BLaER1 (cell line): Measurements from ENCODE around the gene MAP3K3.

Experiments
- H3K27ac ChIP-seq: shearing (Covaris generic); formaldehyde crosslinking; 2 replicates; pipeline ENCODE4 v1.8.1; 2022
- H3K27me3 ChIP-seq: shearing (Covaris generic); formaldehyde crosslinking; 2 replicates; pipeline ENCODE4 v1.8.1; 2022
- H3K36me3 ChIP-seq: shearing (Covaris generic); formaldehyde crosslinking; 2 replicates; pipeline ENCODE4 v1.8.1; 2022
- H3K4me1 ChIP-seq: shearing (Covaris generic); formaldehyde crosslinking; 2 replicates; pipeline ENCODE4 v1.8.1; 2022
- H3K4me2 ChIP-seq: shearing (Covaris generic); formaldehyde crosslinking; 2 replicates; pipeline ENCODE4 v1.8.1; 2022
- H3K4me3 ChIP-seq: shearing (Covaris generic); formaldehyde crosslinking; 2 replicates; pipeline ENCODE4 v1.8.1; 2022
- H3K9ac ChIP-seq: shearing (Covaris generic); formaldehyde crosslinking; 2 replicates; pipeline ENCODE4 v1.8.1; 2022
- H3K9me3 ChIP-seq: shearing (Covaris generic); formaldehyde crosslinking; 2 replicates; pipeline ENCODE4 v1.8.1; 2022
- H4K20me1 ChIP-seq: shearing (Covaris generic); formaldehyde crosslinking; 2 replicates; pipeline ENCODE4 v1.8.1; 2022
- Cebpa-rat ChIP-seq: shearing (Covaris generic); IDR thresholded peaks from 2 replicates; pipeline ENCODE4 v1.8.1; 2022

MAP3K3 gene

DNA sequence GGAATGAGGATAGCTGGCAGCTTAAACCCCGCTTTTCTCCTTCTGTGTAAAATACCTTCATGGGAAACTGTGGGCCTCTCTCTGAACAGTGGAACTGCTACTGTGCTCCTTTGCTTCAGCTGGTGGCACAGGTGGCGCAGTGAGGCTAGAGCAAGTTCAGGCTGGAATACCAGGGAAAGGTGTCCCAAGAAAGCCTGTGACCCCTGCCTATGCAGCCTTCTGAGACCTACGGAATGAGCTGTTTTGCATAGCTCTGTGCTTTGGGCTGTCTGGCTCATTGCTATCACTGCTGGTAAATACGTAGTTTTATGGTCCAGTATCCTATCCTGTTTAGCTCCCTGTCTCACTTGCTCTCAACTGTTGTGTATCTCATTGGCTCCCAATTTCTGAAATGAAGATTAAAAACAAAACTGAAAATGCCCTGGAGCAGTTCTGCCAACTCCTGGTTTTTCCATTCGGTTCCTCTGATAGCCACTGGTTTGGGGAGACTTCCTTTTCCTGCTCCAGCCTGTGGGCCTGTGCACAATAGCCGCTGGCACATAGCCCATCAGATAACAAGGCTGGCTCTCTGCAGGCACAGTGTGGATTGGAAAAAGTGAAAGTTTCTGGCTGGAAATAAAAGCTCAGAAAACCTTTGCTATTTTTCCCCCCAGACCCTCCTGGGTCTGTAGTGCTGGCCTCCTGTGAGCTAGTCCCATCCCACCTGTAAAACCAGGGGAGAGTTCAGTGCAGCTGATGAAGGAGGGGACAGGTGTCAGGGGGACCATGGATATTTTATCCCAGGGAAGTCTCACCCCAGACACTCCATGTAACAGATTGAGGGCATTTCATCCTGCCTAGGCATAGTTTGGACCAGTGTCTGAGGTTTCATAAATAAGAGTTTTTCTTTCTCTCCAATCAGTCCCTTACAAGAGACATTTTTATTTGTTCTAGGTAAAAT, 53.7 kb downstream of the MAP3K3 start:
- Histone ChIP-seq H3K27me3 (no peaks in the 10 kb centered on the region), H3K27ac (no peak overlapping the region), H4K20me1 (peaks cover 16% of the 10 kb centered on the region; the same call in 1 of the 2 replicates), H3K4me1 (no peaks in the 10 kb centered on the region), H3K9ac (no peak overlapping the region), H3K36me3 (peaks cover 90% of the 10 kb centered on the region), H3K9me3 (no peaks in the 10 kb centered on the region), H3K4me3 (no peak overlapping the region), H3K4me2 (no peak overlapping the region)
- TF ChIP-seq Cebpa-rat = no peak

DNA sequence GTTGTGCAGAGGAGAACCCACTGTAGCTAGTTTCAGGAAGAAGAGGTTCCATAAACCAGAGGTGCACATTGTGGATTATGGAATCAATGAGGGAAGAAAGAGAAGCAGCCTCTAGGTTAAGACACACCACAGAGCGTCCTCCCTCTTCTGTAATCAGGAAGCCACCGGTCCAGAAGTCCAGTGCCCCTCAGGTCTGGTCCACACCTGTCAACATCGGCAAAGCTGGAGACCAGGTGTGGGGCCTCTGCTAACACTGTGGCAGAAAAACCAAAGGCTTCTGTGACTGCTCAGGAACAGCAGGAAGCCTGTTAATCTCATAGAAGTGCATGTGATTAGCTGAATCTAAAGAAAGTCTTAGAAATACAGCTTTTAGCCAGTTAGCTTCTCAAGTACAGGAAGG, 54.4 kb downstream of the MAP3K3 start:
- no peak overlapping the region for H3K4me2 ChIP-seq
- H3K4me3 ChIP-seq = no peak overlapping the region
- H3K27me3 ChIP-seq = no peaks in the 10 kb centered on the region
- no peaks in the 10 kb centered on the region for H3K4me1 ChIP-seq
- H4K20me1 ChIP-seq = peaks cover 16% of the 10 kb centered on the region; the same call in 1 of the 2 replicates
- TF ChIP-seq Cebpa-rat = no peak
- H3K27ac ChIP-seq = no peak overlapping the region
- peaks cover 1% of the 10 kb centered on the region; the same call in 1 of the 2 replicates for H3K9me3 ChIP-seq
- H3K36me3 ChIP-seq = peaks cover 91% of the 10 kb centered on the region
- H3K9ac ChIP-seq = no peak overlapping the region

DNA sequence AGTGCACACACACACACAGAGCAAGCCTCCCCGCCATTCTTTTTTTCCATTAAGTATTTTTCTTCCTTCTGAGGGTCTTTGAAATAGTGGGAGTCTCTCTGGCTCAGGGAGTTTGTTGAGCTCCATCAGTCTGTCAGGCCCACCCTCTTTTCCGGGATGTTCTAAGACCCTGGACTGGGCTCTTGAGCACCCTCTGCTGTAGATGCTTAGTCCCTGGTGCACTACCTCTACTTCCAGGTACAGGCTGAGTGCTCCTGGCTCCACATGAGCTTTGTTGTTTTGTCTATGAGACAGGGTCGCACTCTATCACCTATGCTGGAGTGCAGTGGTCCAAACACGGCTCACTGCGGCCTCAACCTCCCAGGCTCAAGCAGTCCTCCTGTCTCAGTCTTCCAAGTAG, 57.0 kb downstream of the MAP3K3 start:
- H3K27me3 ChIP-seq = no peaks in the 10 kb centered on the region
- no peak overlapping the region for H3K4me2 ChIP-seq
- no peaks in the 10 kb centered on the region for H3K4me1 ChIP-seq
- no peak overlapping the region for H3K4me3 ChIP-seq
- no peak for TF ChIP-seq Cebpa-rat
- peaks cover 97% of the 10 kb centered on the region for H3K36me3 ChIP-seq
- H3K9me3 ChIP-seq = peaks cover 12% of the 10 kb centered on the region
- H4K20me1 ChIP-seq = peaks cover 16% of the 10 kb centered on the region; the same call in 1 of the 2 replicates
- no peak overlapping the region for H3K27ac ChIP-seq
- no peak overlapping the region for H3K9ac ChIP-seq

DNA sequence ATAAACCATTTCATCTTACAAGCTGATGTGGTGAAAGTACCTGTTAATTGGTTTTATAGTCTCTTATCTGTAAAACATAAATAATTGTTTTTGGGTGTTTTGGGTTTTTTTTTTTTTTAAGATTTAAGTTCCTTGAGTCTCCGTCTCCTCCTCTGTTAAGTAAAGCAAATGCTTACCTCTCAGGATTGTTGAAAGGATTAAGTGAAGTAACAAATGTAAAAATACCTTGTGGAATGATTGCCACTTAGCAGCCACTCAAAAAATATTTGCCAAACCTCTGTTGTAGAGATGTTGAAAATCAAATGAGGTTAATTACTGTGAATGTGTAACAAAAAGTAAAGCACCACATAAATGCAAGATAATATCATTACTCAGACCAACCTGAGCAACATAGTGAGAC, 58.5 kb downstream of the MAP3K3 start:
- no peaks in the 10 kb centered on the region for H3K27me3 ChIP-seq
- H3K4me3 ChIP-seq = no peak overlapping the region
- H3K9ac ChIP-seq = no peak overlapping the region
- peaks cover 12% of the 10 kb centered on the region for H3K9me3 ChIP-seq
- peaks cover 100% of the 10 kb centered on the region for H3K36me3 ChIP-seq
- H4K20me1 ChIP-seq = peaks cover 9% of the 10 kb centered on the region; the same call in 1 of the 2 replicates
- H3K4me1 ChIP-seq = no peaks in the 10 kb centered on the region
- no peak for TF ChIP-seq Cebpa-rat
- H3K4me2 ChIP-seq = no peak overlapping the region
- no peak overlapping the region for H3K27ac ChIP-seq

GRCh38 chr17:63681530-63681929, 59.3 kb downstream of the MAP3K3 start:
- no peak overlapping the region for H3K4me2 ChIP-seq
- H3K27ac ChIP-seq = no peak overlapping the region
- peaks cover 12% of the 10 kb centered on the region for H3K9me3 ChIP-seq
- H3K9ac ChIP-seq = no peak overlapping the region
- H4K20me1 ChIP-seq = peaks cover 1% of the 10 kb centered on the region; the same call in 1 of the 2 replicates
- peaks cover 100% of the 10 kb centered on the region for H3K36me3 ChIP-seq
- H3K27me3 ChIP-seq = no peaks in the 10 kb centered on the region
- no peaks in the 10 kb centered on the region for H3K4me1 ChIP-seq
- H3K4me3 ChIP-seq = no peak overlapping the region
- no peak for TF ChIP-seq Cebpa-rat

GRCh38 chr17:63682441-63682840, 60.2 kb downstream of the MAP3K3 start:
- Histone ChIP-seq H3K4me1 (no peaks in the 10 kb centered on the region), H3K36me3 (peaks cover 97% of the 10 kb centered on the region), H3K27ac (no peak overlapping the region), H3K9me3 (peaks cover 12% of the 10 kb centered on the region), H3K4me3 (no peak overlapping the region), H4K20me1 (no peaks in the 10 kb centered on the region), H3K9ac (no peak overlapping the region), H3K27me3 (no peaks in the 10 kb centered on the region), H3K4me2 (no peak overlapping the region)
- TF ChIP-seq Cebpa-rat = no peak

DNA sequence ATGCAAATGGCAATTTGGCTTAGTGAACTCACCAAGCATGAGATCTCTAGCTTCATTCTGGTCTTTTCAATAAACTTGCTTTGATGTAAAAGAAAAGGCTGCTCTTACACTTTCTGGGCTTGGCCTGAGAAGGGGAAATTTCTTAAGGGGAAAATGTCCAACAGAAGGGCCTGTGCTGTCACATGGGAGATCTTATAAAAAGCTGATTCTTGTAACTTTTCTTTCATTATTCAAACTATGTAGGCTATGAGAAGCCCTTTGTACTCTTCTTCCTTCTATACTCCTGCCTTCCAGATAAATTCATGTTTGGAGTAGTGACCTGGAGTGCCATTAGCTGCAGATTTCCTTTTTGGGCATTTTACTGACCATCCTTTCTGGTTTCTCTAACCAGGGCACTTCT, 60.8 kb downstream of the MAP3K3 start:
- Histone ChIP-seq H3K27me3 (no peaks in the 10 kb centered on the region), H3K36me3 (peaks cover 97% of the 10 kb centered on the region), H3K4me3 (no peak overlapping the region), H3K4me2 (no peak overlapping the region), H3K27ac (no peak overlapping the region), H3K9ac (no peak overlapping the region), H4K20me1 (no peaks in the 10 kb centered on the region), H3K9me3 (peaks cover 12% of the 10 kb centered on the region), H3K4me1 (no peaks in the 10 kb centered on the region)
- TF ChIP-seq Cebpa-rat = no peak

GRCh38 chr17:63685041-63685440, 62.8 kb downstream of the MAP3K3 start:
- Histone ChIP-seq H3K4me2 (no peak overlapping the region), H3K36me3 (peaks cover 97% of the 10 kb centered on the region), H3K27me3 (no peaks in the 10 kb centered on the region), H4K20me1 (no peaks in the 10 kb centered on the region), H3K9me3 (peaks cover 12% of the 10 kb centered on the region), H3K9ac (no peak overlapping the region), H3K4me3 (no peak overlapping the region), H3K4me1 (no peaks in the 10 kb centered on the region), H3K27ac (no peak overlapping the region)
- TF ChIP-seq Cebpa-rat = no peak

DNA sequence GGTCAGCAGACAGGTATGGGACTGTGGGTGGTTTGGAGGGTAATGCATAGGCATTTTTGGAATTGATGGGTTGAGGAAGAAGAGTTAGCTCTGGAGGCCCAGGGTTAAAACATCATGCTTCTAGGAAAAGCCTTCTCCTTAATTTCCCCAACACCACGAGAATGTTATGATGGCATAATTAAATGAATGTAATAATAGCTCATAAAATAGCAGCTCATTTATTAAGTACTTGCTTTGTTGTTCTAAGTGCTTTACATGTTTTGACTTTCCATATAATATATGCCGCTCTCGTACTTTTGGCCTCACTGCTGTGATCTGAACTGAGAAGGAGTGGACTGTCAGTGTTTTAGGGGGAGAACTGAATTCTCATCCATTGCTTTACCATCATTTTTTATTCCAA, 63.4 kb downstream of the MAP3K3 start:
- H3K4me3 ChIP-seq = no peak overlapping the region
- H3K27me3 ChIP-seq = no peaks in the 10 kb centered on the region
- H4K20me1 ChIP-seq = no peaks in the 10 kb centered on the region; the same call in 1 of the 2 replicates
- H3K4me1 ChIP-seq = no peaks in the 10 kb centered on the region
- no peak overlapping the region for H3K27ac ChIP-seq
- no peak overlapping the region for H3K4me2 ChIP-seq
- no peak overlapping the region for H3K9ac ChIP-seq
- TF ChIP-seq Cebpa-rat = no peak
- H3K9me3 ChIP-seq = peaks cover 12% of the 10 kb centered on the region
- H3K36me3 ChIP-seq = peaks cover 97% of the 10 kb centered on the region

GRCh38 chr17:63686138-63686685, 64.0 kb downstream of the MAP3K3 start:
- H3K36me3 ChIP-seq = peaks cover 97% of the 10 kb centered on the region
- TF ChIP-seq Cebpa-rat = no peak
- no peak overlapping the region for H3K9ac ChIP-seq
- H3K27ac ChIP-seq = no peak overlapping the region
- no peak overlapping the region for H3K4me3 ChIP-seq
- H4K20me1 ChIP-seq = peaks cover 6% of the 10 kb centered on the region; the same call in 1 of the 2 replicates
- peaks cover 12% of the 10 kb centered on the region for H3K9me3 ChIP-seq
- no peaks in the 10 kb centered on the region for H3K27me3 ChIP-seq
- no peaks in the 10 kb centered on the region for H3K4me1 ChIP-seq
- no peak overlapping the region for H3K4me2 ChIP-seq
